Vagina (tissue), 2 donors: ENCODE data around the gene PPP1R3E.

Experiments
- CTCF ChIP-seq, 3 experiments: fragments of 450-650 bp in 2 of 3; fragments of 200-600 bp in 1 of 3; sonication (generic) in 1 of 3; IDR thresholded peaks; one replicate each; pipeline ENCODE4 v1.5.1; 2017 to 2019; ENCODE audit warnings: antibody characterized with exemption in 3 of 3, mild to moderate bottlenecking in 2 of 3, moderate library complexity in 2 of 3
- POLR2A ChIP-seq, 2 donors: fragments of 450-650 bp; IDR thresholded peaks; one replicate each; pipeline ENCODE4 v1.6.1; 2017; ENCODE audit warnings: antibody characterized with exemption in 2 of 2, mild to moderate bottlenecking in 2 of 2, moderate library complexity in 2 of 2
- POLR2AphosphoS5 ChIP-seq, 2 donors: sonication (generic); formaldehyde crosslinking; IDR thresholded peaks; one replicate each; pipeline ENCODE4 v1.9.0; 2017; ENCODE audit warnings: antibody characterized with exemption in 2 of 2, mild to moderate bottlenecking in 2 of 2, low read depth in 1 of 2; ENCODE audit not compliant: insufficient read depth in 1 of 2

- TF ChIP-seq CTCF (IDR thresholded peaks at IDR 0.05) (no peak), POLR2AphosphoS5 (IDR thresholded peaks at IDR 0.05; ENCODE audit: insufficient read depth in 1 of 2, low read depth in 1 of 2) (peak; percentile 95), POLR2A (IDR thresholded peaks at IDR 0.05) (peak in 1 of 2 donors; percentile 81)
Measured at GRCh38 chr14:23320584-23321571, 18.2 kb upstream of the PPP1R3E start, which contains the start of gene PABPN1.
